Measurements from ENCODE around the gene ANKRD33. TPM values are rescaled to one million over a fixed set of nuclear protein-coding genes. Genes with fewer than 3 reads are reported as not detected.
A peak's percentile ranks its signal among the peaks of the same experiment; 100 is the strongest.

ANKRD33 gene
- total RNA-seq, 1 donor from 2014 or later, result not detected

DNA sequence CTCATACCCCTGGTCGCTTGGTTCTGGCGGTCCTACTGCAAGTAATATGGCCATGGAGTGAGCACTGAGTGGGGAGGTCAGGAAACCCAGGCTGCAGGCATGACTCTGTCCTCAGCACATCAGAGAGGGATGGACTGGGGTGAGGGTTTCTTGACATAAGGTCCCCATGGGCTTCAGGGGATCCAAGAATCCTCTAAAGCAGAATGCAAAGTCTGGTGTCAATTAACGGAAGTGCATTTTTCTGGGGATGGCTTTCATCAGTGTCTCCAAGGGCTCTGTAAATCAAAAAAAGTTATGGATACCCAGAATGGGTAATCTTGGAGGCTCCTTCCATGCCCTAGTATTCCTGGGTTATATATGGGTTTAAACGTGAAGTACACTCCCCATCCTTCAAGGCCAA lies 43.0 kb upstream of the ANKRD33 start:
- Histone ChIP-seq H3K27ac (replicated peaks) (no peak overlapping the region), H3K4me3 (no peak overlapping the region), H3K27me3 (ENCODE audit: low read depth) (peaks cover 83% of the 10 kb centered on the region), H3K9me3 (replicated peaks) (no peaks in the 10 kb centered on the region), H3K36me3 (no peaks in the 10 kb centered on the region), H3K4me1 (peaks cover 39% of the 10 kb centered on the region)
- intact Hi-C loops (cut with micrococcal nuclease), result no loop called here
- DNase-seq, result no peak
- TF ChIP-seq, protein P1, sequence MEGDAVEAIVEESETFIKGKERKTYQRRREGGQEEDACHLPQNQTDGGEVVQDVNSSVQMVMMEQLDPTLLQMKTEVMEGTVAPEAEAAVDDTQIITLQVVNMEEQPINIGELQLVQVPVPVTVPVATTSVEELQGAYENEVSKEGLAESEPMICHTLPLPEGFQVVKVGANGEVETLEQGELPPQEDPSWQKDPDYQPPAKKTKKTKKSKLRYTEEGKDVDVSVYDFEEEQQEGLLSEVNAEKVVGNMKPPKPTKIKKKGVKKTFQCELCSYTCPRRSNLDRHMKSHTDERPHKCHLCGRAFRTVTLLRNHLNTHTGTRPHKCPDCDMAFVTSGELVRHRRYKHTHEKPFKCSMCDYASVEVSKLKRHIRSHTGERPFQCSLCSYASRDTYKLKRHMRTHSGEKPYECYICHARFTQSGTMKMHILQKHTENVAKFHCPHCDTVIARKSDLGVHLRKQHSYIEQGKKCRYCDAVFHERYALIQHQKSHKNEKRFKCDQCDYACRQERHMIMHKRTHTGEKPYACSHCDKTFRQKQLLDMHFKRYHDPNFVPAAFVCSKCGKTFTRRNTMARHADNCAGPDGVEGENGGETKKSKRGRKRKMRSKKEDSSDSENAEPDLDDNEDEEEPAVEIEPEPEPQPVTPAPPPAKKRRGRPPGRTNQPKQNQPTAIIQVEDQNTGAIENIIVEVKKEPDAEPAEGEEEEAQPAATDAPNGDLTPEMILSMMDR (IDR thresholded peaks at IDR 0.05; ENCODE audit: borderline replicate concordance), result no peak

DNA sequence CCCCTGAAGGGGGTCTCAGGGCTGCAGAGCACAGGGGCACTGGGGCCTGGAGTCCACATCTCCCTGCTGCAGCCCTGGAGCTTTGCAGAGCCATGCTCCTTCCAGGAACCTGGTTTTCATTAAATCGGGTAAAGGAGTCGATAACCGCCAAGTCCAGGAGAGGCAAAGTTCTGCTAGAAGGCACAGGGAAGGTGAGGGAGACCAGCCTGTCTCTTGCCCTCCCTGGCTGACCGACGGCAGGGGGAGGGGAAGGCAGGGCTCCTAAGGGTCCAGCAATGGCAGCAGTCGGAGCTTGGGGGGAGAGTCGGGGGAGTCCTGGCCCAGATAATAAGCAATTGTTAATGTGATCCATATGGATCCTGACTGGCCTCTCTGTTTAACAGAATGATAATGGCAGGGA lies 42.4 kb upstream of the ANKRD33 start:
- Histone ChIP-seq H3K9me3 (replicated peaks) (no peaks in the 10 kb centered on the region), H3K4me1 (peaks cover 42% of the 10 kb centered on the region), H3K27ac (replicated peaks) (no peak overlapping the region), H3K4me3 (no peak overlapping the region), H3K27me3 (ENCODE audit: low read depth) (peaks cover 83% of the 10 kb centered on the region), H3K36me3 (no peaks in the 10 kb centered on the region)
- no peak for DNase-seq
- TF ChIP-seq, protein P1 (IDR thresholded peaks at IDR 0.05; ENCODE audit: borderline replicate concordance), result no peak
- intact Hi-C loops (cut with micrococcal nuclease), result no loop called here

DNA sequence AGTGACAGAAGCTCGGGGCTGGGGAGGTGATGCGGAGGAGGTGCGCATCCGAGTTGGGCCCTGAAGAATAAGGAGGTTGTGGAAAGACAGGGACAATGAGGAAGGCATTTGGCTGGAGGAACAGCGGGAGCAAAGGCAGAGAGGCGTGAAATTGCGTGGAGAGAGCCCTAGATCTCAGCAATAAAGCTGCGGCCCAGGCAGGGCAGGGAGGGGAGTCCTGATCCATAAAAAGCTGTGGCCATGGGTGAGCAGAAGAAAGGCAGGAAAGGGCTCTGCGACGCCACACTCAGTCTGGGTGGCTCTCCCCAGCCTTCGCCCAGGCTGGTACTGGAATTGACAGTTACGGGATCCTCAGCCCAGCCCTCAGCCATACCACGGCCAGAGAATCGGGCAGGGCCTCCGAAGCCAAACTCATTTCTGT lies 41.6 kb upstream of the ANKRD33 start:
- Histone ChIP-seq H3K4me3 (peak overlapping the region; percentile 75), H3K27me3 (ENCODE audit: low read depth) (peaks cover 77% of the 10 kb centered on the region), H3K4me1 (peaks cover 50% of the 10 kb centered on the region), H3K36me3 (no peaks in the 10 kb centered on the region), H3K27ac (replicated peaks) (peak overlapping the region; percentile 80), H3K9me3 (replicated peaks) (no peaks in the 10 kb centered on the region)
- TF ChIP-seq, protein P1 (IDR thresholded peaks at IDR 0.05; ENCODE audit: borderline replicate concordance), result no peak
- intact Hi-C loops (cut with micrococcal nuclease), result no loop called here
- DNase-seq, result no peak

- H3K27me3 ChIP-seq (ENCODE audit: low read depth), result peaks cover 69% of the 10 kb centered on the region
- peak overlapping the region; percentile 80 for H3K27ac ChIP-seq (replicated peaks)
- intact Hi-C loops (cut with micrococcal nuclease), result no loop called here
Measured at GRCh38 chr12:51846911-51847642, 40.8 kb upstream of the ANKRD33 start.

GRCh38 chr12:51847643-51848325 lies 40.1 kb upstream of the ANKRD33 start:
- H3K36me3 ChIP-seq, result no peaks in the 10 kb centered on the region
- DNase-seq, result peak; percentile 42
- peak overlapping the region; percentile 80 for H3K27ac ChIP-seq (replicated peaks)

More at GRCh38 chr12:51846911-51847642, 40.8 kb upstream of the ANKRD33 start:
- Histone ChIP-seq H3K4me1 (peaks cover 57% of the 10 kb centered on the region), H3K9me3 (replicated peaks) (no peaks in the 10 kb centered on the region), H3K36me3 (no peaks in the 10 kb centered on the region), H3K4me3 (peak overlapping the region; percentile 75)
- TF ChIP-seq, protein P1 (IDR thresholded peaks at IDR 0.05; ENCODE audit: borderline replicate concordance), result peak; percentile 13
- DNase-seq, result peak; percentile 65

More at GRCh38 chr12:51847643-51848325, 40.1 kb upstream of the ANKRD33 start:
- Histone ChIP-seq H3K9me3 (replicated peaks) (no peaks in the 10 kb centered on the region), H3K27me3 (ENCODE audit: low read depth) (peaks cover 63% of the 10 kb centered on the region), H3K4me3 (peak overlapping the region; percentile 75), H3K4me1 (peaks cover 58% of the 10 kb centered on the region)
- TF ChIP-seq, protein P1 (IDR thresholded peaks at IDR 0.05; ENCODE audit: borderline replicate concordance), result no peak
- intact Hi-C loops (cut with micrococcal nuclease), result no loop called here
